DND-41 (cell line): Measurements from ENCODE around the gene IL3.

Experiments
- CTCF ChIP-seq: IDR thresholded peaks from 2 replicates; pipeline ENCODE4 v1.5.1; 2012; ENCODE audit warnings: borderline replicate concordance, low read length, moderate library complexity, mild to moderate bottlenecking; ENCODE audit not compliant: poor library complexity, severe bottlenecking; ENCODE audit errors: extremely low read depth
- EZH2 ChIP-seq: IDR thresholded peaks from 3 replicates; pipeline ENCODE4 v1.6.1; 2012; ENCODE audit warnings: borderline replicate concordance, low read depth, mild to moderate bottlenecking, moderate library complexity, low read length, inconsistent platforms; ENCODE audit not compliant: severe bottlenecking

GRCh38 chr5:132059043-132059695, 1.3 kb upstream of the IL3 start:
- no peak for TF ChIP-seq EZH2
- TF ChIP-seq CTCF = no peak
